Panc1 (cell line): ENCODE results near the gene TADA3.

Experiments used
- CTCF ChIP-seq: fragments of 450-650 bp; IDR thresholded peaks from 2 replicates; pipeline ENCODE4 v1.5.1; 2017; ENCODE audit warnings: mild to moderate bottlenecking
- POLR2AphosphoS5 ChIP-seq: IDR thresholded peaks from 2 replicates; pipeline ENCODE4 v1.6.1; 2012; ENCODE audit warnings: mild to moderate bottlenecking, low read depth, low read length, moderate library complexity
- TF ChIP-seq, protein P1 (sequence below), 2 experiments: IDR thresholded peaks; 2 replicates each; pipeline ENCODE4 v1.6.1; 2011 to 2012; ENCODE audit warnings: low read depth in 2 of 2, control low read depth in 1 of 2, low read length in 1 of 2, mild to moderate bottlenecking in 1 of 2, moderate library complexity in 1 of 2; ENCODE audit not compliant: insufficient read depth in 1 of 2

GRCh38 chr3:9754678-9755077, 37.6 kb downstream of the TADA3 start:
- TF ChIP-seq CTCF (no peak), POLR2AphosphoS5 (no peak)
- TF ChIP-seq, protein P1, sequence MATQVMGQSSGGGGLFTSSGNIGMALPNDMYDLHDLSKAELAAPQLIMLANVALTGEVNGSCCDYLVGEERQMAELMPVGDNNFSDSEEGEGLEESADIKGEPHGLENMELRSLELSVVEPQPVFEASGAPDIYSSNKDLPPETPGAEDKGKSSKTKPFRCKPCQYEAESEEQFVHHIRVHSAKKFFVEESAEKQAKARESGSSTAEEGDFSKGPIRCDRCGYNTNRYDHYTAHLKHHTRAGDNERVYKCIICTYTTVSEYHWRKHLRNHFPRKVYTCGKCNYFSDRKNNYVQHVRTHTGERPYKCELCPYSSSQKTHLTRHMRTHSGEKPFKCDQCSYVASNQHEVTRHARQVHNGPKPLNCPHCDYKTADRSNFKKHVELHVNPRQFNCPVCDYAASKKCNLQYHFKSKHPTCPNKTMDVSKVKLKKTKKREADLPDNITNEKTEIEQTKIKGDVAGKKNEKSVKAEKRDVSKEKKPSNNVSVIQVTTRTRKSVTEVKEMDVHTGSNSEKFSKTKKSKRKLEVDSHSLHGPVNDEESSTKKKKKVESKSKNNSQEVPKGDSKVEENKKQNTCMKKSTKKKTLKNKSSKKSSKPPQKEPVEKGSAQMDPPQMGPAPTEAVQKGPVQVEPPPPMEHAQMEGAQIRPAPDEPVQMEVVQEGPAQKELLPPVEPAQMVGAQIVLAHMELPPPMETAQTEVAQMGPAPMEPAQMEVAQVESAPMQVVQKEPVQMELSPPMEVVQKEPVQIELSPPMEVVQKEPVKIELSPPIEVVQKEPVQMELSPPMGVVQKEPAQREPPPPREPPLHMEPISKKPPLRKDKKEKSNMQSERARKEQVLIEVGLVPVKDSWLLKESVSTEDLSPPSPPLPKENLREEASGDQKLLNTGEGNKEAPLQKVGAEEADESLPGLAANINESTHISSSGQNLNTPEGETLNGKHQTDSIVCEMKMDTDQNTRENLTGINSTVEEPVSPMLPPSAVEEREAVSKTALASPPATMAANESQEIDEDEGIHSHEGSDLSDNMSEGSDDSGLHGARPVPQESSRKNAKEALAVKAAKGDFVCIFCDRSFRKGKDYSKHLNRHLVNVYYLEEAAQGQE (IDR thresholded peaks at IDR 0.05; ENCODE audit: insufficient read depth in 1 of 2, low read depth in 2 of 2, low read length in 1 of 2), result no peak
